Osteoblast (primary cell): ENCODE measurements around the gene RAPGEFL1. TPM values are rescaled to one million over a fixed set of nuclear protein-coding genes. Genes with fewer than 3 reads are reported as not detected.

Source experiments
- DNase-seq: peaks from one replicate; pipeline ENCODE4 v3.0.0; 2011; ENCODE audit warnings: low spot score, mixed read lengths; ENCODE audit not compliant: insufficient read length; ENCODE audit errors: missing footprints
- H2AFZ ChIP-seq: 2 replicates; pipeline ENCODE4 v1.6.0; 2011; ENCODE audit warnings: mild to moderate bottlenecking, low read length
- H3K27ac ChIP-seq: 2 replicates; pipeline ENCODE4 v1.5.1; 2011; ENCODE audit warnings: mild to moderate bottlenecking, low read depth, low read length, moderate library complexity
- H3K27me3 ChIP-seq: 2 replicates; pipeline ENCODE4 v1.6.0; 2012; ENCODE audit warnings: mild to moderate bottlenecking, control low read depth, inconsistent platforms, low read length, moderate library complexity; ENCODE audit not compliant: insufficient read depth
- H3K36me3 ChIP-seq: 2 replicates; pipeline ENCODE4 v1.5.1; 2011; ENCODE audit warnings: mild to moderate bottlenecking, low read length, control low read depth, moderate library complexity; ENCODE audit not compliant: insufficient read depth
- H3K4me1 ChIP-seq: 2 replicates; pipeline ENCODE4 v1.5.1; 2011; ENCODE audit warnings: mild to moderate bottlenecking, low read length, control low read depth, moderate library complexity; ENCODE audit not compliant: insufficient read depth
- H3K4me2 ChIP-seq: 2 replicates; pipeline ENCODE4 v1.6.0; 2011; ENCODE audit warnings: mild to moderate bottlenecking, low read length; ENCODE audit not compliant: insufficient read depth
- H3K4me3 ChIP-seq: fragments of 200-600 bp; sonication (generic); 3 replicates; pipeline ENCODE4 v1.5.1; 2012; ENCODE audit warnings: mild to moderate bottlenecking, low read length, inconsistent platforms; ENCODE audit not compliant: insufficient read depth
- H3K79me2 ChIP-seq: 2 replicates; pipeline ENCODE4 v1.6.0; 2012; ENCODE audit warnings: mild to moderate bottlenecking, low read length, control low read depth, inconsistent platforms; ENCODE audit not compliant: insufficient read depth
- H3K9me3 ChIP-seq: 2 replicates; pipeline ENCODE4 v1.5.1; 2011; ENCODE audit warnings: low read depth, low read length, control low read depth
- H4K20me1 ChIP-seq: 2 replicates; pipeline ENCODE4 v1.6.0; 2012; ENCODE audit warnings: mild to moderate bottlenecking, low read length, control low read depth; ENCODE audit not compliant: insufficient read depth
- CTCF ChIP-seq: IDR thresholded peaks from 2 replicates; pipeline ENCODE4 v1.5.1; 2011; ENCODE audit warnings: mild to moderate bottlenecking, low read depth, low read length, moderate library complexity; ENCODE audit errors: extremely low read depth
- total RNA-seq: library from RNA; depleted of rRNA; stranded (reverse); fragments of >200 nt; gene quantifications from 2 replicates; pipeline ENCODE4 v1.2.3, GENCODE V29; 2012

RAPGEFL1 gene
- total RNA-seq, 1 donor = 1.4 TPM

- Histone ChIP-seq H3K79me2 (no peaks in the 10 kb centered on the region), H3K4me1 (peaks cover 9% of the 10 kb centered on the region), H3K4me2 (no peak overlapping the region), H4K20me1 (peaks cover 5% of the 10 kb centered on the region), H3K27ac (no peak overlapping the region), H3K9me3 (no peaks in the 10 kb centered on the region), H3K27me3 (no peaks in the 10 kb centered on the region), H3K4me3 (no peak overlapping the region), H2AFZ (no peak overlapping the region), H3K36me3 (peaks cover 47% of the 10 kb centered on the region)
- no peak for DNase-seq
- no peak for TF ChIP-seq CTCF
These were observed 3.5 kb upstream of the RAPGEFL1 start for GRCh38 chr17:40173778-40174135.

DNA sequence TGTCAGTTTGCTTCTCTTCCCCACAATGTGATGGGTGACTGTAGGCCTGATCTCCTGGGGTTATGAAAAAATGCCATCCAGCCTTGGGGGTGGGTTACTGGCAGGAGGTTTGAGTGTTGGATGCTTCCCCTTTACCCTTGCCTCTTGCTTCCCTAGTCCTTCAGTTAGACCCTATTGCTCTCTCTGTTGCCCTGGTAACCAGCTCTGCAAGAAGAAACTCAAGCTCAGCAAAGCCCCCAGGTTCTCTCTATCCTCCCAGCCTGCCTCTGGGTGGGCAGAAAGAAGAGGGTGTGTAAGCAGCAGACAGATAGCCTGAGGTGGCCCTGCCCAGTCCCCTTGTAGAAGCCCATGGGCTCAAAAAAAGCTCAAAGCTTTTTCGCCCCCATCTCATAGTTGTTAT, 2.8 kb upstream of the RAPGEFL1 start:
- Histone ChIP-seq H3K79me2 (no peaks in the 10 kb centered on the region), H3K36me3 (peaks cover 40% of the 10 kb centered on the region), H3K9me3 (no peaks in the 10 kb centered on the region), H2AFZ (no peak overlapping the region), H3K4me2 (no peak overlapping the region), H3K27me3 (no peaks in the 10 kb centered on the region), H3K27ac (no peak overlapping the region), H3K4me1 (peaks cover 10% of the 10 kb centered on the region), H3K4me3 (no peak overlapping the region), H4K20me1 (peaks cover 5% of the 10 kb centered on the region)
- no peak for DNase-seq
- TF ChIP-seq CTCF = no peak

DNA sequence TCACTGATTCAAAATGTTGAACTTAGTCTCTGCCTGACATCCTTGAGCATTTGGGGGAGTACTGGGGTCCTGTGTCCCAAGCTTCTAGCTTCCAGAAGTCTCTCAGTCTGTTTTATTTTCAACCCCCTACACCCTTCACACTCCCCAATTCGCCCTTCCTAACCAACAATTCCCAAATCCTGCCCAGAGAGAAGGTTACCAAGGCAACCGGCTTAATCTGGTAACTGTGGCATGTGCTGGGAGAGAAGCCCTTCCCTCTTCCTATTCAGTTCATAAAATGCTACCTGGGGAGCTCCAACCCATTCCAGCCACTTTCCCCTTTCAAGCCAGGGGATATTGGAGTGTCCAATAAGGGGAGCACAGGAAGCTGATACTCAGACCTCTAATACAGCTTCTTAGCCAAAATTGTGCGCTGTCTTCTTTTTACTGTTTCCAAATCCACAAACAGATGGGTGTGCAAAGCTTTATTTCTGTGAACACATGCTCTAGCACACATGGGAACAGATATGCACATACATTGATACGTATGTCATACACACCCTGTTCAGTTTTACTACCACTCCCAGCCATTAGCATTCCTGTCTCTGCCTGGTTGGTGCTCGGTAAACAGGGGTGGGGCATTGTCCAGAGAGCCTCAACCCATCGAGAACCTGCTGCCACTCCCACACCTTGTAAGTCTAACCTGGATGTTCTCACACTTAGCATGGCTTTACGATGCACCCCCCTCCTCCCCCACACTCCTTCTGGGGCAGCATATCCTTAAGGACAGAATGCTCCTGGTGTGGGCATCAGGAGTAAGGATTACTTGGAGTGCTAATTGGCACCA, 1.1 kb upstream of the RAPGEFL1 start:
- peak; percentile 39 for DNase-seq
- Histone ChIP-seq H3K4me2 (no peak overlapping the region), H3K36me3 (peaks cover 23% of the 10 kb centered on the region), H3K79me2 (no peaks in the 10 kb centered on the region), H3K27ac (no peak overlapping the region), H3K4me3 (no peak overlapping the region), H3K9me3 (no peaks in the 10 kb centered on the region), H3K4me1 (peaks cover 21% of the 10 kb centered on the region), H3K27me3 (no peaks in the 10 kb centered on the region), H4K20me1 (peaks cover 5% of the 10 kb centered on the region), H2AFZ (no peak overlapping the region)
- TF ChIP-seq CTCF = no peak

- Histone ChIP-seq H4K20me1 (peaks cover 5% of the 10 kb centered on the region), H3K27me3 (no peaks in the 10 kb centered on the region), H3K4me1 (peaks cover 18% of the 10 kb centered on the region), H3K36me3 (peaks cover 18% of the 10 kb centered on the region), H3K4me3 (no peak overlapping the region), H3K4me2 (peak overlapping the region; percentile 72), H3K27ac (no peak overlapping the region), H2AFZ (no peak overlapping the region), H3K79me2 (no peaks in the 10 kb centered on the region), H3K9me3 (no peaks in the 10 kb centered on the region)
- DNase-seq = no peak
- no peak for TF ChIP-seq CTCF
These were observed 538 bp upstream of the RAPGEFL1 start for GRCh38 chr17:40176754-40177110.
